Measurements from ENCODE around the gene CD164.
"Not testable (repeated sequence)": the region's sequence is repeated elsewhere in the genome, so short reads cannot be mapped to it uniquely, and the experiment has no call there.

The CD164 gene

DNA sequence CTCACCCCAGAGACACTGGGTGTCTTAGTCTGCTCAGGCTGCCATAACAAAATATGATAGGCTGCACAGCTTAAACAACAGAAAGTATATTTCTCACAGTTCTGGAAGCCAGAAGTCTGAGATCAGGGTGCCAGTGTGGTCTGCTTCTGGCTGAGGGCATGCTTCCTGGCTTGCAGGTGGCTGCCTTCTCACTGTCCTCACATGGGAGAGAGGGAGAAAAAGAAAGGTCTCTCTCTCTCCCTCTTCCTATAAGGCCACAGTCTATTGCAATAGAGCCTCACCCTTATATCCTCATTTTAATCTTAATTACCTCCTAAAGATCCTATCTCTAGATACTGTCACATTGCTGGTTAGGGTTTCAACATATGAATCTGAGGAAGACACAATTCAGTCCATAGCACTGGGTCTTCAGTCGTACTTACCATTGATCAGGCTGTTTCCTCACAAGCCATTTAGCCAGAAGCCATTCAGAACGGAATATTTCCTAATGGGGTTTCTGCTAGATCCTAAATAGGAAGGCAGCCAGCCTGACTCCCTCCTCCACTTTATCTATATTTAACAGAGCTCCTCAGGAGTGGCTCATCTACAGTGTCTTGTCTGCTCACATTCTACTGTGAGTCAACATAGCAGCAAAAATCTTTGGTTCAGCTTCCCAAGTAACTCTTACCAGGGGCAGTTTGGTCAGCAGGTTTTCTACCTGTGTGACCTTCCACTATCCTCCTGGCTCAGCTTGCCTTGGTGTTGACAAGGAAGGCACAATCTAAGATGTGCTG is 42.2 kb downstream of the CD164 start:
- no peak for DNase-seq

DNA sequence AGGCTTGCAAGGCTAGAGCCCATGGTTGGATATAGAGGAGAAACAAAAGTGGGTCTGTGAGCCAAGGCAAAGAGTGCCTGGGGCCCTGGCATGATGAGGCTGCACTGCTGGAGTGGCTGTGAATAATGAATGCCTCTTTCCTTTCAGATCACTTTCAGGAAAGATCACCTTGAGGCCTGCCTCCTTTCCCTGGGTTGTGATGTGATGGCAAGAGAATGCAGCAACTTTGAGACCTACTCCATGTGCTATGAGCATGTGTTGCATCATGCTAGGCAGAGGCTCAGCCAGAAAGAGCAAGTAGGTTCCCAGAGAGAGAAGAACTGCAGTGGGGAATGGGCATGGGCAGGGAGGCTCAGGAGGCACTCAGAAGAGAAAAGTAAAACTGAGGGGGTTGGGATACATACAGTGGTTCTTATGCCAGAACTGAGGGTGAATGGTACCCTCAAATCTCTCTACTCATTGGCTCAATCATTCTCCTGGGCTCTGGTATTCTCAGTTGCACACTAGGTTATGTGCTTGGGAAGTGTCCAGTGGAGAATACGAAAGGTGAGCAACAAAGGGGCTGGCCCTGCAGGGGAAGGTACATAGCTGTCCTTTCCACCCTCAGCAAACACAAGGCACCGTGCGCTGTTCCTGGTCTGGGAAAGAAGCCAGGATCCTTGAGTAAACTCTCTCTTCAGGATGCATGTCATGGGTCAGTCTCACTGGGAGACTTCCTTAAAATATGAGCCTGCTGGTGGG is 45.9 kb downstream of the CD164 start:
- DNase-seq, result no peak

DNA sequence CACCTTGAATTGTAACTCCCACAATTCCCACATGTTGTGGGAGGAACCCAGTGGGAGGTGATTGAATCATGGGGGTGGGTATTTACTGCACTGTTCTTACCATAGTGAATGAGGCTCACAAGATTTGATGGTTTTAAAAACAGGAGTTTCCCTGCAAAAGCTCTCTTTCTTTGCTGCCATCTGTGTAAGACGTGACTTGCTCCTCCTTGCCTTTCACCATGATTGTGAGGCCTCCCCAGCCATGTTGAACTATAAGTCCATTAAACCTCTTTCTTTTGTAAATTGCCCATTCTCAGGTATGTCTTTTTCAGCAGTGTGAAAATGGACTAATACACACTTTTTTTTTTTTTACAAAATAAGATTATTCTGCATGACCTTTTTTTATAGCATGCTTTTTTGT is 48.4 kb downstream of the CD164 start:
- DNase-seq, result not testable (repeated sequence)

DNA sequence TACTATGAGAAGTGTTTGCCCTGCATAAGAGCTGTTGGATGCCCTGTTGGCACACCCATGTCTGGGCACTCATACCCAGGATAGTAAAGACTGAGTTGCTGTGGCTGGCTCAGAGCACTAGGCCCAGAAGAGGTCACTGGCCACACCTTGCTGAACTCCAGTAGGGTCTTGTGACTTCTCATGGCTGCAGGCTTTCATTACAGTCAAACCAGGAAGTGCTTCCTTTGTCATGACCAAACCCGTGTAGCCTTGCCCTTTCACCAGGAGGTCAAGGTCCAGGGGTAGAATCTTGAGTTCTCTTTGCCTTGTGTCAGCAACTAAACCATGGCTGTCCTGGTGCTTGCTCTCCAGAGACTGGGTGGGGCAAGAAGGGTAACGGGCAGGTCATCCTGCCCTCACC is 49.5 kb downstream of the CD164 start:
- DNase-seq, result no peak

DNA sequence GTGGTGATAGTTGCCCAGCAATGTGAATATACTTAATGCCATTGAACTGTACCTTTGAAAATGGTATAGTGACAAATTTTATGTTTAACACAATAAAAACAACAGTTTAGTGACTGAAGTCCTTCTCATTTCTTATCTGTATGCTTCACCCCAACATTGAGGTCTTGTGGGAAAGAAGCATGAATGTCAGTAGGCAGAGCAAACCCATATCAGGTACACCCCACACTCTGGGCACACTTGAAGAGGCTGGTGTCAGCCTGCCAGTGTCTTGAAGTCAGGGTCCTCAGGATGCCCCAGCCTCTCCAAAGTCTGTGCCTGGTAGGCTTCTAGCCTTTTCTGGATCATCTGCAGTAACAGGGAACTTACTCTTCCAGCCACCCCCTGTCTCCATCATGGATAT is 51.2 kb downstream of the CD164 start:
- no peak for DNase-seq

DNA sequence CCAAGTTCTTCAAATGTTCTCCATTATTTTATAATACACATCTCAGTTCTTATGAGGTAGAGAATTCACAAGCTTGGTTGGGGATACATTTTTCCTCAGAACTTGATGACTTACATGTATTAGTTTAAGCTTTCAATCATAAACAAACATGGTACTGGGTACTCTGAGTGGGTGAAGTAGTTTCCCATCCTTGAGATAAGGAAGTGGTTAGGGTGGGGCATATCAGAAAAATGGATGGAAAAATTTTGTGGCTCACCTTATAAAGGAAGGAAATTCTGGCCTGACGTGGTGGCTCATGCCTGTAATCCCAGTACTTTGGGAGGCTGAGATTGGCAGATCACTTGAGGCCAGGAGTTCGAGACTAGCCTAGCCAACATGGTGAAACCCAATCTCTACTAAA is 52.0 kb downstream of the CD164 start:
- DNase-seq, result no peak

DNA sequence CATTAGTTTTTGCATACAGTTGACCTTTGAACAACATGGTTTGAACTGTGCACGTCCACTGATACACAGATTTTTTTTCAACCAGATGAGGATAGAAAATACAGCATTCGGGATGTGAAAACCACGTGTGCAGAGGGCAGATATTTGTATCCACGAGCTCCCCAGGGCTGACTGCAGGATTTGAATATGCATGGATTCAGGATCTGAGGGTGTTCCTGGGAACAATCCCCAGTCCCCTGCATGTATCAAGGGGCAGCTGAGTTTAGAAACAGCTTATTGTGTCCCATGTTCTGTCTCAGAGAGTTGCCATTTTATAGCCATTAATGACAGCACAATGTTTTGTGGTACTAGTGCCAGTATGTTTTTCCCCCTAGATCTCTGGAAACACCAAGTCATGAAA is 53.6 kb downstream of the CD164 start:
- no peak for DNase-seq

DNA sequence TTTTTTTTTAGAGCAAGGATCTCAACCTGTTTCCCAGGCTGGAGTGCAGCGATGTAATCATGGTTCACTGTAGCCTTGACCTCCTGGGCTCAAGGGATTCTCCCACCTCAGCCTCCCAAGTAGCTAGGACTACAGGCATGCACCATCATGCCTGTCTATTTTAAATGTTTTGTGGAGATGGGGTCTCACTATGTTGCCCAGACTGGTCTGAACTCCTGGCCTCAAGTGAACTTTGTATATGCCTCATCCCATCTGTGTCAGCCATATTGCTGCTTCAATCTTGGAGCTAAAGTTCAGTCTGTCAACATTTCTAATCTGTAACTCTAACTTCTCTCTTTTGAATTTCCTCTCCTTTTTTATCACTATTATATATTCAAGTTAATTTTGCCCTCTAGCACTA is 54.3 kb downstream of the CD164 start:
- DNase-seq, result no peak

DNA sequence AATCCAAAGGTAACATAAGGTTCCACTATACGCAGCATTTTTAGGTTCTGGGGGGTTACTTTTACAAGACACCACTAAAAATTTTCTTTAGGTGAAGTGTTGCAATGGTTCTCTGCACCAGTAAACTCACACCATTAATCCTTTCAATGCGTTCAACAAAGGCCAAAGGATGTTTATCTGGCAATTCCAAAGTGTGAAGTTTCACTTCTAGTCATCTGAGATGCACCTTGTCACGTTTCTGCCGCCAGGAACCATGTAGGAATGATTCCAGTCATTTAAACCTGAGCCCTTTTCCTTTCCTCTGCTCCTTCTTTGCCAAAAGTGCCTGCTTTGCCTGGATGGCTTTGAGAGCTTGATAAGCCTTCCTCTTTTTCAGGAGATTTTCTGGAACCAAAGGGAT is 54.8 kb downstream of the CD164 start:
- no peak for DNase-seq

DNA sequence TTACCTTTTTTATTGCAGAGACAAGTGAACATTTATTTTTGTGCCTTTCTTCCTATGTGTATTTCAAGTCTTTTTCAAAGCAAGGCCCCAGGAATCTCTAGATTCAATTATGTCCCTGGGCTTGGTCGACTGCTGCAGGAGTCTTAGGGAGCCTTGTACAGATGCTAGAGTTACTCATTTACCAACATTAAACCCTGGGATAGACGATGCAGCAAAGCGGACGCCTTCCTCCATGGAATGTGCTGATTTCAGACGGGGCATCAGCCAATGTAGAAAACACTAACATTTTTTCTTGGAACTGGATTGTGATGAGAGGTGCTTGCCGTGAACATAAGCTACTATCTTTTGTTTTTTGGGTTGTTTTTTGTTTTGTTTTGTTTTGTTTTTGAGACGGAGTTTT is 55.9 kb downstream of the CD164 start:
- no peak for DNase-seq

DNA sequence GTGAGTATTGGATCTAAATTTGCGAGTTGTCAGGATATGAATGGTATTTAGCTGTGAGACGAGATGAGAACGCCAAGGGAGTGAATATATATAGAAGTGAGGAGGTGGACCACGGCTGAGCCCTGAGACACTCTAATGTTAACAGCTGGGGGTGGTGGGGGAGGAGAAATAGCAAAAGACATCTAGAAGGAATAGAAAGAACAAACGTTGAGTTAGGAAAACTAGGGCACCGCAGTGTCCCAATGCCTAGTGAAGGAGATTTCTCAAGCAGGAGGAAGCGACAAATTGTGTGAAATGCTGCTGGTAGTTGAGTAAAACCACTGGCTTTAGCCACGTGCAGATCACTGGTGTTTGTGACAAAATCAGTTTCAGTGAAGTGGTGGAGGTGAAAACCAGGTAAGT is 56.9 kb downstream of the CD164 start:
- no peak for DNase-seq

DNA sequence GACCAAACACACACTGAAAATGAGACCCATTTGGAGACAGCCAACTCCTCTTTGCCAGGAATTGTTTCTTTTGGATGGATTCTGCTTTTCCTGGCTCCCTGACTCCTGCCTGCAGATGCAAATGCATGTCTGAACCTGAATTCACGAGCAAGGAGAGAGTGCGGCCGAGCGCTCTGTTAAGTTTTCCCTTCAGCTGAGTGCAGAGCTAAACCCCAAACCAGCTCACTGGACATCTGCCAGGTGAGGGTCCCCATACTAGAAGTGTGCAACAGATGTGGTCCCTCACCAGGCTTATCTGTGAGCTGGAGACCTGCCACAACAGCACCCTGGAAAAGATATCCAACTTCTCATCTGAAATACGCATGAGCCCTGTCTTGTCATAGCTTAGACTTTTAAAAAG is 59.0 kb downstream of the CD164 start:
- no peak for DNase-seq

DNA sequence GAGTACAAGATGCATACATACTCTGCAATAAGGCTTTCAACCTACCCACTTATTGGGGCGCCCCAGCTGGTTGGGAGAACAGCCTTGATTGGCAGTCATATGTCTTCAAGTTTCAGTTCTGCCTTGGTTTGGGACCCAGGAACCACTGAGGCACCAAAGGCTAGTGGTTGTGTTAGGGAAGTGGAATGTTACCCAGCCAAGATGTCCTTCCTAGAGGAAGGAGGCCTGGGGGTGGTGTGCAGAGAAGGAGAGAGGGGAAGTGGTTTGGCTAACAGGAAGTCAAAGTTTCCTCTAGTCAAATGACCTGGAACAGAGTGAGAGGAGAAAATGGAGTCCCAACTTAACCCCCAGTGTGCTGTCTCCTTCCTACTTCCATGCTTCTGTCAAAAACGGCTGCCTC is 59.4 kb downstream of the CD164 start:
- DNase-seq, result no peak

DNA sequence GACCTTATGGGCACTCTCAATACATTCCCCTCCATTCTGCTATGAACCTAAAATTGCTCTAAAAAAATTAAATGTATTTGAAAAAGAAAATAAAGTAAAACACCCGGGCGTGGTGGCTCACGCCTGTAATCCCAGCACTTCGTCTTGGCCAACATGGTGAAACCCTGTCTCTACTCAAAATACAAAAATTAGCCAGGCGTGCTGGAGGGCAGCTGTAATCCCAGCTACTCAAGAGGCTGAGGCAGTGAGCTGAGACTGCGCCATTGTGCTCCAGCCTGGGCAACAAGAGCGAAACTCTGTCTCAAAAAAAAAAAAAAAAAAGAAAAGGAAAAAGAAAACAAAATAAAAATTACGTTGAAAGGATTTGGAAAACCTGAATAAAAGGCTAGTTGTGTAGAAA is 60.5 kb downstream of the CD164 start:
- DNase-seq, result no peak

DNA sequence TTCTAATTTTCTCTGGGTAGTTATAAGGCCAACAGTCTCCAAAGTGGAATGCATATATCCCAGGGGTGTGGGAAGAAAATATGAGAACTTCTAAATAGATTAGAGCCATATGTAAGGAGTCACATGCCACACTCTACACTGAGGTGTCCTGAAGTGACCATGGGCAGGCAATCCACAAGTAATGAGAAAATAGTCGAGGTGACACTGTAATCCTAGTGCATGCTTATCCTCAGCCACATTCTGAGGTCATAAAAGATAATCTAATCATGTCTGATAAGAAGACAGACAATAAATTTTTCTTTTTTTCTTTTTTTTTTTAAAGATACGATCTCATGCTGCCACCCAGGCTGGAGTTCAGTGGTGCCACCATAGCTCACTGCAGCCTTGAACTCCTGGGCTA is 62.2 kb downstream of the CD164 start:
- no peak for DNase-seq

DNA sequence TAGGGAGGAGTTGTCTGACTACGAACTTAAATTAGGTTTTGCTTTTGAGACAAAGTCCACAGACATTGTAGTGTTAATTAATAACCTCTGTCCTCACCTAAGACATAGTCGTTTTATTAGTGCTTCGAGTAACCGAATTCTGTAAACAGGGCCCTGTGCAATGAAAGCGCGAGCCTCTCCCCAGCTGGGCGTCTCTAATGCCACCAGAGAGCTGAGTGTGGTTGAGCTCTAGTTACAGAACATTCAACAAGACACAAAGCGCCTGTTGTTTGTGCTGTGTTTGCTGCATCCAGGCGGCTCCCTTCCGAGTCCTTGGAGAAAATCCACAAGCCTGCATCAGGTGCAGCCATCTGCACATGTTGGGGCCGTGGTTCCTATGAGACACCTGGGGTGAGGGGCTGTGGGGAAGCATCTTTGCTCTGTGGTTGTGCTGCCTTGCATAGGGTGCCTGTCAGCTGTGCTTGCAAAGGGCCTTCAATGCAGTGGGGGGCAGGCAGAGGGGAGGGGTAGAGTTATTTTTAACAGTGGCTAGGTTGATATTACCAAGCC is 63.9 kb downstream of the CD164 start:
- DNase-seq, result peak; percentile 41

DNA sequence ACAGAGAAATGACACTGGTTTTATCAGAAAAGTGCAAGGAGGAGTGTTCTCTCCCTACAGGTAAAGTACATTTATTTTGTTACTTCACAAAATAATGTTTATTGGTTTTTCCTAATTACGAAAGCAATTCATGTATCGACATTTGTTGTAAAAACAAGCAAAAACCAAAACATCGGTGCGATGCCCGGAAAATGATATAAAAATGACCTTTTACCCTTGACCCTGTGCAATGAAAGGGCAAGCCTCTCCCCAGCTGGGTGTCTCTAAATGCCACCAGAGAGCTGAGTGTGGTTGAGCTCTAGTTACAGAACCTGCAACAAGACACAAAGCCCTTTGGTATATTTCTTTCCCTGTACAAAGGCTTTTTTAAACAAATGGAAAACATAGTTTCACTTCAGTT is 65.4 kb downstream of the CD164 start:
- DNase-seq, result no peak
